WTC11 (cell line): ENCODE measurements around the gene LEKR1.

ENCODE experiments used
- CBFB ChIP-seq: sonication (generic); formaldehyde crosslinking; IDR thresholded peaks from 2 replicates; pipeline ENCODE4 v1.8.1; 2022; ENCODE audit warnings: mild to moderate bottlenecking, low read depth, missing genetic modification reagents
- CREM ChIP-seq: sonication (generic); formaldehyde crosslinking; IDR thresholded peaks from 2 replicates; pipeline ENCODE4 v1.8.1; 2022; ENCODE audit warnings: mild to moderate bottlenecking, missing genetic modification reagents, moderate library complexity
- CTCF ChIP-seq: fragments of 200-600 bp; IDR thresholded peaks from 2 replicates; pipeline ENCODE4 v1.8.0; 2022; ENCODE audit warnings: antibody characterized with exemption
- MLX ChIP-seq: sonication (generic); formaldehyde crosslinking; IDR thresholded peaks from 2 replicates; pipeline ENCODE4 v1.8.1; 2023; ENCODE audit warnings: mild to moderate bottlenecking, missing genetic modification reagents, moderate library complexity
- NFYB ChIP-seq: sonication (generic); formaldehyde crosslinking; conservative IDR thresholded peaks from 2 replicates; pipeline ENCODE4 v1.8.0; 2022; ENCODE audit warnings: low read depth, missing genetic modification reagents
- TCF7 ChIP-seq: sonication (generic); formaldehyde crosslinking; IDR thresholded peaks from 2 replicates; pipeline ENCODE4 v1.8.0; 2022; ENCODE audit warnings: mild to moderate bottlenecking, low read depth, missing genetic modification reagents, moderate library complexity
- TP53 ChIP-seq: sonication (generic); formaldehyde crosslinking; IDR thresholded peaks from 2 replicates; pipeline ENCODE4 v1.8.1; 2023; ENCODE audit warnings: mild to moderate bottlenecking, missing genetic modification reagents
- ZNF281 ChIP-seq: sonication (generic); formaldehyde crosslinking; IDR thresholded peaks from 2 replicates; pipeline ENCODE4 v1.8.0; 2023; ENCODE audit warnings: mild to moderate bottlenecking, missing genetic modification reagents
- TF ChIP-seq, protein P1 (sequence below): sonication (generic); formaldehyde crosslinking; IDR thresholded peaks from 2 replicates; pipeline ENCODE4 v1.8.1; 2023; ENCODE audit warnings: mild to moderate bottlenecking, missing genetic modification reagents

- TF ChIP-seq CTCF (no peak), TP53 (CRISPR knock-in tag) (no peak), MLX (CRISPR knock-in tag) (no peak), ZNF281 (CRISPR knock-in tag) (no peak), CREM (CRISPR knock-in tag) (no peak), NFYB (no peak), TCF7 (CRISPR knock-in tag) (no peak), CBFB (CRISPR knock-in tag) (no peak)
- TF ChIP-seq, protein P1, sequence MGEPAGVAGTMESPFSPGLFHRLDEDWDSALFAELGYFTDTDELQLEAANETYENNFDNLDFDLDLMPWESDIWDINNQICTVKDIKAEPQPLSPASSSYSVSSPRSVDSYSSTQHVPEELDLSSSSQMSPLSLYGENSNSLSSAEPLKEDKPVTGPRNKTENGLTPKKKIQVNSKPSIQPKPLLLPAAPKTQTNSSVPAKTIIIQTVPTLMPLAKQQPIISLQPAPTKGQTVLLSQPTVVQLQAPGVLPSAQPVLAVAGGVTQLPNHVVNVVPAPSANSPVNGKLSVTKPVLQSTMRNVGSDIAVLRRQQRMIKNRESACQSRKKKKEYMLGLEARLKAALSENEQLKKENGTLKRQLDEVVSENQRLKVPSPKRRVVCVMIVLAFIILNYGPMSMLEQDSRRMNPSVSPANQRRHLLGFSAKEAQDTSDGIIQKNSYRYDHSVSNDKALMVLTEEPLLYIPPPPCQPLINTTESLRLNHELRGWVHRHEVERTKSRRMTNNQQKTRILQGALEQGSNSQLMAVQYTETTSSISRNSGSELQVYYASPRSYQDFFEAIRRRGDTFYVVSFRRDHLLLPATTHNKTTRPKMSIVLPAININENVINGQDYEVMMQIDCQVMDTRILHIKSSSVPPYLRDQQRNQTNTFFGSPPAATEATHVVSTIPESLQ (CRISPR knock-in tag), result no peak
Measured at GRCh38 chr3:156787001-156787400, 39.2 kb upstream of the LEKR1 start.
